Liver (tissue), 3 donors: ENCODE measurements around the gene MST1.

Experiments used
- TAF1 ChIP-seq: conservative IDR thresholded peaks from 2 replicates; pipeline ENCODE4 v1.6.1; 2016; ENCODE audit warnings: antibody characterized with exemption, mild to moderate bottlenecking
- TF ChIP-seq, protein P1 (sequence below): fragments of 150-350 bp; IDR thresholded peaks from 2 replicates; pipeline ENCODE4 v1.5.1; 2017; ENCODE audit warnings: improper control_type of control experiment, low read depth, low read length; ENCODE audit not compliant: missing input control
- TF ChIP-seq, protein P2 (sequence below): IDR thresholded peaks from 2 replicates; pipeline ENCODE4 v1.6.1; 2016; ENCODE audit warnings: antibody characterized with exemption
- donor health status: healthy.
- donor health status: healthy.

- TF ChIP-seq, protein P1, sequence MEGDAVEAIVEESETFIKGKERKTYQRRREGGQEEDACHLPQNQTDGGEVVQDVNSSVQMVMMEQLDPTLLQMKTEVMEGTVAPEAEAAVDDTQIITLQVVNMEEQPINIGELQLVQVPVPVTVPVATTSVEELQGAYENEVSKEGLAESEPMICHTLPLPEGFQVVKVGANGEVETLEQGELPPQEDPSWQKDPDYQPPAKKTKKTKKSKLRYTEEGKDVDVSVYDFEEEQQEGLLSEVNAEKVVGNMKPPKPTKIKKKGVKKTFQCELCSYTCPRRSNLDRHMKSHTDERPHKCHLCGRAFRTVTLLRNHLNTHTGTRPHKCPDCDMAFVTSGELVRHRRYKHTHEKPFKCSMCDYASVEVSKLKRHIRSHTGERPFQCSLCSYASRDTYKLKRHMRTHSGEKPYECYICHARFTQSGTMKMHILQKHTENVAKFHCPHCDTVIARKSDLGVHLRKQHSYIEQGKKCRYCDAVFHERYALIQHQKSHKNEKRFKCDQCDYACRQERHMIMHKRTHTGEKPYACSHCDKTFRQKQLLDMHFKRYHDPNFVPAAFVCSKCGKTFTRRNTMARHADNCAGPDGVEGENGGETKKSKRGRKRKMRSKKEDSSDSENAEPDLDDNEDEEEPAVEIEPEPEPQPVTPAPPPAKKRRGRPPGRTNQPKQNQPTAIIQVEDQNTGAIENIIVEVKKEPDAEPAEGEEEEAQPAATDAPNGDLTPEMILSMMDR, result no peak
- TF ChIP-seq, protein P2, sequence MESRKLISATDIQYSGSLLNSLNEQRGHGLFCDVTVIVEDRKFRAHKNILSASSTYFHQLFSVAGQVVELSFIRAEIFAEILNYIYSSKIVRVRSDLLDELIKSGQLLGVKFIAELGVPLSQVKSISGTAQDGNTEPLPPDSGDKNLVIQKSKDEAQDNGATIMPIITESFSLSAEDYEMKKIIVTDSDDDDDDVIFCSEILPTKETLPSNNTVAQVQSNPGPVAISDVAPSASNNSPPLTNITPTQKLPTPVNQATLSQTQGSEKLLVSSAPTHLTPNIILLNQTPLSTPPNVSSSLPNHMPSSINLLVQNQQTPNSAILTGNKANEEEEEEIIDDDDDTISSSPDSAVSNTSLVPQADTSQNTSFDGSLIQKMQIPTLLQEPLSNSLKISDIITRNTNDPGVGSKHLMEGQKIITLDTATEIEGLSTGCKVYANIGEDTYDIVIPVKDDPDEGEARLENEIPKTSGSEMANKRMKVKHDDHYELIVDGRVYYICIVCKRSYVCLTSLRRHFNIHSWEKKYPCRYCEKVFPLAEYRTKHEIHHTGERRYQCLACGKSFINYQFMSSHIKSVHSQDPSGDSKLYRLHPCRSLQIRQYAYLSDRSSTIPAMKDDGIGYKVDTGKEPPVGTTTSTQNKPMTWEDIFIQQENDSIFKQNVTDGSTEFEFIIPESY, result no peak
- TF ChIP-seq TAF1, result no peak
These were observed 13.4 kb upstream of the MST1 start for GRCh38 chr3:49702672-49703071.
